ENCODE measurements around the gene KRTAP20-3.

DNA sequence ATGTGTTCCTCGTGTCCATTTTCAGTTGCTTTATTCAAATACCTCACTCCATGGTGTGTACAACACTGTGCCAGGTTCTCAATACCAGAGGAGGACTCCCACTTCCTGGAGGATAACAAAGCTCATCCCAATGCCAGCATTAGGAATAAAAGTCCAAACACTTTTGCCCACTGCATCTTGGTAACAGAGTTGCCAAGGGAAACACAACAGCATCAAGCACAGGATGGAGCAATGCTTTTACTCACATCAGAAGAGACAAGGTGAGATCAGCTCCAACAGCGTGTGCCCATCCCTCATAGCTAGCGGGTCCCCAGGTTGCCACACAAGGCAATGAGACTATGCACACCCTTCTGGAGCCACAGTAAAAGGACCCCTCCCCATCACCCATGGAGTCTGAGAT lies 19.3 kb upstream of the KRTAP20-3 start:
- TF ChIP-seq MEF2B (IDR thresholded peaks at IDR 0.05; ENCODE audit: partially characterized antibody, poor library complexity, severe bottlenecking) (no peak), MXI1 (IDR thresholded peaks at IDR 0.05; ENCODE audit: low read depth, low read length) (no peak), CBFB (IDR thresholded peaks at IDR 0.05; ENCODE audit: low read depth) (no peak), MTA2 (IDR thresholded peaks at IDR 0.05; ENCODE audit: low read depth) (no peak), ZNF274 (IDR thresholded peaks at IDR 0.05; ENCODE audit: insufficient read depth, insufficient read length) (no peak), YY1 (IDR thresholded peaks at IDR 0.05; ENCODE audit: low read depth, low read length) (no peak), DPF2 (IDR thresholded peaks at IDR 0.05) (no peak), CBX5 (IDR thresholded peaks at IDR 0.05; ENCODE audit: low read depth) (no peak), POLR2A (IDR thresholded peaks at IDR 0.05; ENCODE audit: low read depth, low read length) (no peak)
- TF ChIP-seq, protein P1, sequence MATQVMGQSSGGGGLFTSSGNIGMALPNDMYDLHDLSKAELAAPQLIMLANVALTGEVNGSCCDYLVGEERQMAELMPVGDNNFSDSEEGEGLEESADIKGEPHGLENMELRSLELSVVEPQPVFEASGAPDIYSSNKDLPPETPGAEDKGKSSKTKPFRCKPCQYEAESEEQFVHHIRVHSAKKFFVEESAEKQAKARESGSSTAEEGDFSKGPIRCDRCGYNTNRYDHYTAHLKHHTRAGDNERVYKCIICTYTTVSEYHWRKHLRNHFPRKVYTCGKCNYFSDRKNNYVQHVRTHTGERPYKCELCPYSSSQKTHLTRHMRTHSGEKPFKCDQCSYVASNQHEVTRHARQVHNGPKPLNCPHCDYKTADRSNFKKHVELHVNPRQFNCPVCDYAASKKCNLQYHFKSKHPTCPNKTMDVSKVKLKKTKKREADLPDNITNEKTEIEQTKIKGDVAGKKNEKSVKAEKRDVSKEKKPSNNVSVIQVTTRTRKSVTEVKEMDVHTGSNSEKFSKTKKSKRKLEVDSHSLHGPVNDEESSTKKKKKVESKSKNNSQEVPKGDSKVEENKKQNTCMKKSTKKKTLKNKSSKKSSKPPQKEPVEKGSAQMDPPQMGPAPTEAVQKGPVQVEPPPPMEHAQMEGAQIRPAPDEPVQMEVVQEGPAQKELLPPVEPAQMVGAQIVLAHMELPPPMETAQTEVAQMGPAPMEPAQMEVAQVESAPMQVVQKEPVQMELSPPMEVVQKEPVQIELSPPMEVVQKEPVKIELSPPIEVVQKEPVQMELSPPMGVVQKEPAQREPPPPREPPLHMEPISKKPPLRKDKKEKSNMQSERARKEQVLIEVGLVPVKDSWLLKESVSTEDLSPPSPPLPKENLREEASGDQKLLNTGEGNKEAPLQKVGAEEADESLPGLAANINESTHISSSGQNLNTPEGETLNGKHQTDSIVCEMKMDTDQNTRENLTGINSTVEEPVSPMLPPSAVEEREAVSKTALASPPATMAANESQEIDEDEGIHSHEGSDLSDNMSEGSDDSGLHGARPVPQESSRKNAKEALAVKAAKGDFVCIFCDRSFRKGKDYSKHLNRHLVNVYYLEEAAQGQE (IDR thresholded peaks at IDR 0.05; ENCODE audit: low read depth, low read length) = no peak
- TF ChIP-seq, protein P2, sequence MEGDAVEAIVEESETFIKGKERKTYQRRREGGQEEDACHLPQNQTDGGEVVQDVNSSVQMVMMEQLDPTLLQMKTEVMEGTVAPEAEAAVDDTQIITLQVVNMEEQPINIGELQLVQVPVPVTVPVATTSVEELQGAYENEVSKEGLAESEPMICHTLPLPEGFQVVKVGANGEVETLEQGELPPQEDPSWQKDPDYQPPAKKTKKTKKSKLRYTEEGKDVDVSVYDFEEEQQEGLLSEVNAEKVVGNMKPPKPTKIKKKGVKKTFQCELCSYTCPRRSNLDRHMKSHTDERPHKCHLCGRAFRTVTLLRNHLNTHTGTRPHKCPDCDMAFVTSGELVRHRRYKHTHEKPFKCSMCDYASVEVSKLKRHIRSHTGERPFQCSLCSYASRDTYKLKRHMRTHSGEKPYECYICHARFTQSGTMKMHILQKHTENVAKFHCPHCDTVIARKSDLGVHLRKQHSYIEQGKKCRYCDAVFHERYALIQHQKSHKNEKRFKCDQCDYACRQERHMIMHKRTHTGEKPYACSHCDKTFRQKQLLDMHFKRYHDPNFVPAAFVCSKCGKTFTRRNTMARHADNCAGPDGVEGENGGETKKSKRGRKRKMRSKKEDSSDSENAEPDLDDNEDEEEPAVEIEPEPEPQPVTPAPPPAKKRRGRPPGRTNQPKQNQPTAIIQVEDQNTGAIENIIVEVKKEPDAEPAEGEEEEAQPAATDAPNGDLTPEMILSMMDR (IDR thresholded peaks at IDR 0.05 in 2 of 3, conservative IDR thresholded peaks at IDR 0.05 in 1 of 3; ENCODE audit: control insufficient read depth in 2 of 3, extremely low read depth in 1 of 3, insufficient read depth in 1 of 3, low read depth in 3 of 3, low read length in 3 of 3) = no peak

All from GM12878 (cell line).